Testis (tissue), 2 donors: ENCODE measurements around the gene OTUB2.

Experiments used
- POLR2A ChIP-seq: fragments of 450-650 bp; IDR thresholded peaks from one replicate; pipeline ENCODE4 v1.6.1; 2017; ENCODE audit warnings: antibody characterized with exemption, mild to moderate bottlenecking, moderate library complexity
- TF ChIP-seq, protein P1 (sequence below), 3 experiments: fragments of 450-650 bp in 2 of 3; fragments of 200-600 bp in 1 of 3; sonication (generic) in 1 of 3; IDR thresholded peaks; one replicate each; pipeline ENCODE4 v1.5.1; 2016 to 2019; ENCODE audit warnings: antibody characterized with exemption in 3 of 3, mild to moderate bottlenecking in 2 of 3, moderate library complexity in 1 of 3

DNA sequence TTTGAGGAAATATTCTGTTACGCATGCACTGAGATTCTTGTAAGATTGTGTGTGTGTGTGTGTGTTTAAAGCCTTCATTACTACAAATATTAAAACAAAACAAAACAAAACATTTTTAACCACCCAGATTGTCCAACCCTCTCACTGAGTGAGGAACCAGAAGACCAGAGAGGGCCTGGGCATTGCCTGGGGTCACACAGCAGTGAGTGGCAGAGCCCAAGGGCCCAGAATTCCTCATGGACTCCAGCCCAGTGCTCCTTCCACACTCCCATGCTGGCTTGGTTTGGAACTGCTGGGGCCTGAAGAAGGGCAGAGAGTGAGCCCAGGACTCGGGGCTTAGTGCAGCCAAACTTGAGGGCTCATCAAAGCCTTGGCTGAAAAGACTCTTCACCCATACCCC lies 1.6 kb upstream of the OTUB2 start:
- TF ChIP-seq, protein P1, sequence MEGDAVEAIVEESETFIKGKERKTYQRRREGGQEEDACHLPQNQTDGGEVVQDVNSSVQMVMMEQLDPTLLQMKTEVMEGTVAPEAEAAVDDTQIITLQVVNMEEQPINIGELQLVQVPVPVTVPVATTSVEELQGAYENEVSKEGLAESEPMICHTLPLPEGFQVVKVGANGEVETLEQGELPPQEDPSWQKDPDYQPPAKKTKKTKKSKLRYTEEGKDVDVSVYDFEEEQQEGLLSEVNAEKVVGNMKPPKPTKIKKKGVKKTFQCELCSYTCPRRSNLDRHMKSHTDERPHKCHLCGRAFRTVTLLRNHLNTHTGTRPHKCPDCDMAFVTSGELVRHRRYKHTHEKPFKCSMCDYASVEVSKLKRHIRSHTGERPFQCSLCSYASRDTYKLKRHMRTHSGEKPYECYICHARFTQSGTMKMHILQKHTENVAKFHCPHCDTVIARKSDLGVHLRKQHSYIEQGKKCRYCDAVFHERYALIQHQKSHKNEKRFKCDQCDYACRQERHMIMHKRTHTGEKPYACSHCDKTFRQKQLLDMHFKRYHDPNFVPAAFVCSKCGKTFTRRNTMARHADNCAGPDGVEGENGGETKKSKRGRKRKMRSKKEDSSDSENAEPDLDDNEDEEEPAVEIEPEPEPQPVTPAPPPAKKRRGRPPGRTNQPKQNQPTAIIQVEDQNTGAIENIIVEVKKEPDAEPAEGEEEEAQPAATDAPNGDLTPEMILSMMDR (IDR thresholded peaks at IDR 0.05): no peak
- TF ChIP-seq POLR2A: no peak
